OCI-LY7 (cell line): ENCODE results near the gene KIAA1671. TPM values are rescaled to one million over a fixed set of nuclear protein-coding genes. Genes with fewer than 3 reads are reported as not detected.

Source experiments
- BruUV-seq: library from RNA; stranded (reverse); fragments of 400-500 nt; replicated peaks from 2 replicates; lab custom pipeline; 2021; lab: Mats Ljungman, UMichigan
- CTCF ChIA-PET: fragments of 300-600 bp; sonication (Branson Sonifier 250); formaldehyde crosslinking; loops from one replicate; lab custom pipeline; 2022; ENCODE audit warnings: antibody characterized with exemption; ENCODE audit not compliant: unreplicated experiment; lab: Charles Lee
- POLR2A ChIA-PET: fragments of 300-600 bp; sonication (Branson Sonifier 250); formaldehyde crosslinking; loops from one replicate; lab custom pipeline; 2022; ENCODE audit warnings: antibody characterized with exemption; lab: Charles Lee
- DNase-seq: peaks from one replicate; pipeline ENCODE4 v3.0.0-alpha.2; 2015; ENCODE audit warnings: low spot score
- H2AFZ ChIP-seq: fragments of 200-600 bp; sonication (generic), shearing (Covaris generic); 2 replicates; pipeline ENCODE4 v1.6.1; 2014; ENCODE audit warnings: mild to moderate bottlenecking, antibody characterized with exemption, low read length, moderate library complexity
- H3K27ac ChIP-seq: fragments of 200-600 bp; sonication (generic); 2 replicates; pipeline ENCODE4 v1.5.1; 2014; ENCODE audit warnings: mixed run types, low read depth, mild to moderate bottlenecking, moderate library complexity, low read length, inconsistent platforms; ENCODE audit not compliant: poor library complexity, severe bottlenecking
- H3K36me3 ChIP-seq: fragments of 200-600 bp; sonication (generic); 2 replicates; pipeline ENCODE4 v1.6.1; 2014; ENCODE audit warnings: mild to moderate bottlenecking, antibody characterized with exemption, low read length, moderate library complexity, mixed read lengths; ENCODE audit not compliant: insufficient read depth
- H3K4me1 ChIP-seq: fragments of 200-600 bp; sonication (generic); 2 replicates; pipeline ENCODE4 v1.5.1; 2014; ENCODE audit warnings: mild to moderate bottlenecking, low read length; ENCODE audit not compliant: insufficient read depth, poor library complexity, severe bottlenecking
- H3K4me2 ChIP-seq: fragments of 200-600 bp; sonication (generic); 2 replicates; pipeline ENCODE4 v1.6.1; 2014; ENCODE audit warnings: mild to moderate bottlenecking, low read length
- H3K4me3 ChIP-seq: fragments of 200-600 bp; sonication (generic); 2 replicates; pipeline ENCODE4 v1.5.1; 2014; ENCODE audit warnings: mild to moderate bottlenecking, low read depth, low read length; ENCODE audit not compliant: poor library complexity, severe bottlenecking
- H3K79me2 ChIP-seq: fragments of 200-600 bp; sonication (generic); 2 replicates; pipeline ENCODE4 v1.6.1; 2016; ENCODE audit warnings: low read depth, mild to moderate bottlenecking, low read length, moderate library complexity, mixed read lengths; ENCODE audit not compliant: insufficient read depth
- H3K9me2 ChIP-seq: fragments of 200-600 bp; sonication (generic); 2 replicates; pipeline ENCODE4 v1.6.1; 2016; ENCODE audit warnings: mild to moderate bottlenecking, low read length, mixed read lengths; ENCODE audit not compliant: insufficient read depth
- H3K9me3 ChIP-seq: fragments of 200-600 bp; sonication (generic); 2 replicates; pipeline ENCODE4 v1.6.1; 2014; ENCODE audit warnings: mild to moderate bottlenecking, mixed run types, low read length, mixed read lengths
- H4K20me1 ChIP-seq: fragments of 200-600 bp; sonication (generic); 2 replicates; pipeline ENCODE4 v1.6.1; 2014; ENCODE audit warnings: mild to moderate bottlenecking, antibody characterized with exemption, low read length, moderate library complexity, mixed read lengths; ENCODE audit not compliant: insufficient read depth
- CTCF ChIP-seq: fragments of 200-600 bp; sonication (generic); conservative IDR thresholded peaks from 2 replicates; pipeline ENCODE4 v1.5.1; 2014; ENCODE audit warnings: mild to moderate bottlenecking, antibody characterized with exemption, low read length, moderate library complexity, mixed read lengths
- EZH2phosphoT487 ChIP-seq: fragments of 200-600 bp; sonication (generic); IDR thresholded peaks from 2 replicates; pipeline ENCODE4 v1.6.1; 2018; ENCODE audit warnings: low read depth, borderline replicate concordance, mild to moderate bottlenecking, mixed run types, antibody characterized with exemption, low read length, moderate library complexity, mixed read lengths
- intact Hi-C: fragments of 100-400 bp; cut with micrococcal nuclease; formaldehyde crosslinking; loops from one replicate; pipeline ENCODE4 v1.10.0; 2022; ENCODE audit not compliant: unreplicated experiment
- total RNA-seq, 2 experiments: library from RNA; depleted of rRNA in 1 of 2; stranded (reverse); fragments of >200 nt in 1 of 2; shearing (Covaris generic) in 1 of 2; gene quantifications; 2 replicates each; pipeline ENCODE4 v1.2.3, GENCODE V29; 2014 to 2022

Gene KIAA1671
- total RNA-seq, 2 experiments from 2014 or later: not detected

GRCh38 chr22:25219948-25220442 is 267.5 kb downstream of the KIAA1671 start:
- no TSS peak for BruUV-seq
- ChIA-PET CTCF (no interaction called here), POLR2A (no interaction called here)

GRCh38 chr22:25221790-25222189 is 269.3 kb downstream of the KIAA1671 start:
- POLR2A ChIA-PET: no interaction called here
- TF ChIP-seq CTCF: no peak
- no peak for TF ChIP-seq EZH2phosphoT487
- intact Hi-C loops: no loop called here
- H3K36me3 ChIP-seq: no peaks in the 10 kb centered on the region
- no peak overlapping the region for H3K27ac ChIP-seq
- no peaks in the 10 kb centered on the region for H3K9me2 ChIP-seq
- no peak for DNase-seq
- H3K4me2 ChIP-seq: no peak overlapping the region
- CTCF ChIA-PET: no interaction called here
- H2AFZ ChIP-seq: no peak overlapping the region
- no peaks in the 10 kb centered on the region for H3K4me1 ChIP-seq
- no peaks in the 10 kb centered on the region for H3K79me2 ChIP-seq
- no peak overlapping the region for H3K4me3 ChIP-seq
- no TSS peak for BruUV-seq
- H4K20me1 ChIP-seq: no peaks in the 10 kb centered on the region
- H3K9me3 ChIP-seq: no peaks in the 10 kb centered on the region

More at GRCh38 chr22:25219948-25220442, 267.5 kb downstream of the KIAA1671 start:
- no peaks in the 10 kb centered on the region for H3K9me3 ChIP-seq
- no peaks in the 10 kb centered on the region for H4K20me1 ChIP-seq
- no peaks in the 10 kb centered on the region for H3K4me1 ChIP-seq
- DNase-seq: no peak
- no peaks in the 10 kb centered on the region for H3K9me2 ChIP-seq
- H3K4me3 ChIP-seq: no peak overlapping the region
- H3K27ac ChIP-seq: no peak overlapping the region
- intact Hi-C loops: no loop called here
- H3K36me3 ChIP-seq: no peaks in the 10 kb centered on the region
- no peak overlapping the region for H2AFZ ChIP-seq
- TF ChIP-seq EZH2phosphoT487 (no peak), CTCF (no peak)
- H3K79me2 ChIP-seq: no peaks in the 10 kb centered on the region
- H3K4me2 ChIP-seq: no peak overlapping the region

- H3K9me3 ChIP-seq: no peaks in the 10 kb centered on the region
- H2AFZ ChIP-seq: no peak overlapping the region
- BruUV-seq: no TSS peak
- H3K79me2 ChIP-seq: no peaks in the 10 kb centered on the region
- TF ChIP-seq CTCF: no peak
- TF ChIP-seq EZH2phosphoT487: no peak
- H3K4me2 ChIP-seq: no peak overlapping the region
- H3K27ac ChIP-seq: no peak overlapping the region
- no peak for DNase-seq
- no peaks in the 10 kb centered on the region for H3K36me3 ChIP-seq
- no peaks in the 10 kb centered on the region for H3K4me1 ChIP-seq
- CTCF ChIA-PET: no interaction called here
- no peaks in the 10 kb centered on the region for H4K20me1 ChIP-seq
- intact Hi-C loops: no loop called here
- POLR2A ChIA-PET: no interaction called here
- no peak overlapping the region for H3K4me3 ChIP-seq
- H3K9me2 ChIP-seq: no peaks in the 10 kb centered on the region
Observed at GRCh38 chr22:25223269-25223850, 270.8 kb downstream of the KIAA1671 start.
